GM18505 (cell line): ENCODE data around the gene DLX4.

ENCODE experiments used
- ATAC-seq: cut with Tn5 transposase; IDR thresholded peaks from one replicate; pipeline ENCODE4 v1.9.1; 2021; ENCODE audit not compliant: unreplicated experiment
- POLR2A ChIP-seq: IDR thresholded peaks from 4 replicates; pipeline ENCODE4 v1.6.1; 2011; ENCODE audit warnings: borderline replicate concordance; ENCODE audit not compliant: insufficient read depth, insufficient read length; ENCODE audit errors: extremely low read depth

DLX4 gene

DNA sequence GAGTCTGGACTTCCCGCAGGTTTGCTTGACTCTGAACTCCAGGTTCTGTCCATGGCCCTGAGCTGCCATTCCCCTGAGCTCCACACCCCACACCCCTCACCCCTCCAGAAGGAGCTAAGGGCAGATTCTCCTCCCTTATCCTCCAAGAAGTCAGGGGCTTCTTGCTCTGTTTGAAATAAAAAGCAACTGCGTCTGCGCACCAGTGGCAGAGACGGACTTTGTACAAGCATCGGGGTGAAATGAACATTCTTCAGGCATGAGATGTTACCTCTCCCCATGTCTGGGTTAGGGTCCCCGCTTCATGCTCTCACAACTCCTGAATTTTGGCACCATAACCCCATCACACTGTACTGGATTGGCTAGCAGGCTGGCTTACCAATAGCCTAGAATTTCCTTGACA lies 36.1 kb upstream of the DLX4 start:
- no peak for TF ChIP-seq POLR2A
- no peak for ATAC-seq

DNA sequence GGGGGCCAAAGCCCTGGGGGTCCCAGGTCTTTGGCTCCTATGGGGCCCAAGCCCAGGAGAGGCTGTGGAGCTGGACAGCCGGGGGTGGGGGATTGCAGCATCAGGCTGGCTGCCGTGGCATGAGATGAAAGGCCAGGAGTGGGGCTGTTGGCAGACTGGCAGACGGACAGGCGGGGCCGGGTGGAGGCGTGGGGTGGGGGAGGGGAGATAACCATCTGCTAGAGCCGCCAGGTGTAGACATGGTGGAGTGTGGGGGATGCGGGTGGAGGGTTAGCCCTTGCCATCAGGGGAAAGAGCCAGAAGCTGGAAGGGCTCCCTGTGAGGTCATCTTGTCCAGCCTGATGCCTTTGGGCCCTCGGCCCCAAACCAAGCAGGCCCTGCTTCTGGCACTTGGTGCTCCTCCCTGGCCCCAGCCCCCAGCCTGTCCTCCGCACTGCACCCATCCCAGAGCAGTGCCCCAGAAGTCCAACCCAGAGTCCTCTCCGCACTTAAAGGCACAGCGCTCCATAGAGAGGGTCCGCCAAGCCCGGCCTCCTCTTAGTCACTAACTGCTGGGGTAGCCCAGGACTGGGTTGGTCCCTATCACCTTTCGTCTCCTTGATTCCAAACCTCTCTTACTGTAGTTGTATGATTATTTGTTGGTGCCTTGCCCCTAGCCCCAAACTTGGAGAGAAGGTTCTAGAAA lies 33.3 kb upstream of the DLX4 start:
- ATAC-seq = no peak
- TF ChIP-seq POLR2A = no peak

DNA sequence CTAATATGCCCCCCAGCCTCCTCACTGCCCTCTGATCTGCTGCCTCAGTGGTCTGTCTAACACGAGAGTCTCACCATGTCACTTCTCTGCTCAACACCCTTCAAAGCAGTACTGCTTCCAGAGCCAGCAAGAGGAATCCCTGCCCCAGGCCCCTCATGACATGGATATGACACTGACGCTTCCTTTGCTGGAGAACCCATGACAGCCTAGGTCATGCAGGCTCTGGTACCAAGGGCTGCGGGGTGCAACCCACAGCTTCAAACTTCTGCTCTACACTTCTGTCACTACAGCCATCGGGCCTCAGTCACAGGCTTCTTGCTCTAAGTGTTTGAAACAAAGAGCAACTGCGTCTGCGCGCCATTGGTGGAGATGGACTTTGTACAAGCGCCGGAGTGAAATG lies 32.6 kb upstream of the DLX4 start:
- ATAC-seq = no peak
- TF ChIP-seq POLR2A = no peak

DNA sequence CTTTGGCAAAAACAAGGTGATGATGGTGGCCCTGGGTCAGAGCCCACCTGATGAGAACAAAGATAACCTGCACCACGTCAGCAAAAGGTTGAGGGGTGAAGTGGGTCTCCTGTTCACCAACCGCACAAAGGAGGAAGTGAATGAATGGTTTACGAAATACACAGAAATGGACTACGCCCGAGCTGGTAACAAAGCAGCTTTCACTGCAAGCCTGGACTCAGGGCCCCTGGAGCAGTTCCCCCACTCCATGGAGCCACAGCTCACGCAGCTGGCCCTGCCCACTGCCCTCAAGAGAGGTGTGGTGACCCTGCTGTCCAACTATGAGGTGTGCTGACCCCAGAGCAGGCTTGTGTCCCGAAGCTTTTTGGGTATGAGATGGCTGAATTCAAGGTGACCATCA lies 29.7 kb upstream of the DLX4 start:
- TF ChIP-seq POLR2A = no peak
- ATAC-seq = no peak

DNA sequence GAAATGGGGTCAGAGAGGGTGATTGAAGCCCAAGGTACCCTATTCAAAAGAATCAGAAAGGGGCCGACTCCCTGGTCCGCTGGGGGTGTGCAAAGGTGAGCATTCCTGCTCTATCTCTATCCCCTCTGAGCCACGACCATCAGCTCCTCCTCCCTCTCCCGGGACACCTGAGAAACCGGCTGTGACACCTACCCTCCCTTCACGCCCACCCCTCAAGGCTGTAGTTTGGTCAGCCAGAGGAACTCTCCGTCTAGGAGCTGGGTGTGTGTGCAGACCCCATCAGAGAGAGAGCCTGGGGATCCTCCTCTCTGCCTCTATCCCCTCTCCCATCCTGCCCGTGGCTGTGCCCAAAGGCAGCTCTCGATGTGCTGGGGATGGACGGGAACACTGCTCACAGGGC lies 27.6 kb upstream of the DLX4 start:
- ATAC-seq = no peak
- TF ChIP-seq POLR2A = no peak

DNA sequence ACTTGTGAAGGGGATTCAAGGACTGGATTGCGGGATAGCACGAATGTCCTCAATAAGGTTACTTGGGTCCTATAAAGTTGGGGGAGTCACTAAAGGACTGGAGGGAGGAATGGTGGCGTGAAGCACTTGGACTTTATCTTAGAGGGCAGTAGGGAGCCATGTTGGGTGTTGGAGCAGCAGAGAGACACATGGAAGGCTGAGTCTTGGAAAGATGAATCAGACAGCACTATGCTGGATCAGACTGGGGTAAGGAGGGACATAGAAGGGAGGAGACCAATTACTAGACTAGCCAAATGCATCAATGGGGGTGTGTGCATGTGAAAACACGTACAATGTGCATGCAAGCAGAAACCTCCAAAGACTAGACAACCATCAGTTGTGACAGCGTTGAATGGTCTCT lies 26.0 kb upstream of the DLX4 start:
- TF ChIP-seq POLR2A = no peak
- ATAC-seq = no peak

DNA sequence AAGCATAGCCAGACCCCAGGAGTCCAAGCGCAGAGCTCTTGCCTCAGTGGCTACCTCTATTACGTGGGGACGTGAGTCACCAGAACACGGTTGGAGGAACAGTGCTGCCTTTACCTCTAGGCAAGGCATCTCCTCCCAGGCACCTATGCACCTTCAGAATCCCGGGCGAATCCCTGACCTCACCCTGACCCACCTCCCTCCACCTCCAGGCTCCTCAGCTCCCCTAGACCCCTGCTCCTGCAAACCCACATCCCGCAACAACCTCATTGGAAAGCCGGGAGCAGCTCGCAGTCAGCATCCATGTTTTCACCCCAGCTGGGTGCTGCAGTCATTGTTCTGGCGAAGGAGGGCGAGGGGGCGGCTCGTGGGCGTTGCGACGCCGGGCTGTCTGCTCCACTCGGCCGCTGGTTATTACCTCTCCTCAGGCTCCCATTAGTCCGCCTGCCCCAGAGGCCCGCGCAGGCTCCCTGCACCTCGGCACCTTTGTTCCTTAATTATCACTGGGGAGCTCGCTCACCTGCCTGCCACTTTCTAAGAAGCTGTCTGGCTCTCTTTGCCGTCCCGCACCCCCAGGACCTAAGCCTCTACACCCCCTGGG lies 24.6 kb upstream of the DLX4 start:
- no peak for ATAC-seq
- no peak for TF ChIP-seq POLR2A

DNA sequence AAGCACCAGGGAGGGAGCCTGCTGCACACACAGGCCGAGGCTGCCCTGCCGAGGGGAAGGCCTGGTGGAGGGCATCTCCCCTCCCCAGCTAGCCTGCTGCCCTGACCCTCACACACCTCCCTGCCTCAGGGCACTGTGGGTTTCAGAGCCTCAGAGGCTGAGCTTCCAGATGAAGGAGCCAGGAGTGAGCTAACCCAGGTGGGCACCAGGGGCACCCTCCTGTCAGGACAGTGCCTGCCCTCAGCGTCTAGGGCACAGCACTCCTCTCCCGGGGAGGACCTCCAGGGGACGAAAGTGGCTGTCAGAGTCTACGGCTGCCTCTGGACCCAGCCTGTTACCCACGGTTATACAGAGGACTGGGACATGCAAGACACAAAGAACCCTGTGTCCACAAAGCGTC lies 22.8 kb upstream of the DLX4 start:
- no peak for ATAC-seq
- no peak for TF ChIP-seq POLR2A

DNA sequence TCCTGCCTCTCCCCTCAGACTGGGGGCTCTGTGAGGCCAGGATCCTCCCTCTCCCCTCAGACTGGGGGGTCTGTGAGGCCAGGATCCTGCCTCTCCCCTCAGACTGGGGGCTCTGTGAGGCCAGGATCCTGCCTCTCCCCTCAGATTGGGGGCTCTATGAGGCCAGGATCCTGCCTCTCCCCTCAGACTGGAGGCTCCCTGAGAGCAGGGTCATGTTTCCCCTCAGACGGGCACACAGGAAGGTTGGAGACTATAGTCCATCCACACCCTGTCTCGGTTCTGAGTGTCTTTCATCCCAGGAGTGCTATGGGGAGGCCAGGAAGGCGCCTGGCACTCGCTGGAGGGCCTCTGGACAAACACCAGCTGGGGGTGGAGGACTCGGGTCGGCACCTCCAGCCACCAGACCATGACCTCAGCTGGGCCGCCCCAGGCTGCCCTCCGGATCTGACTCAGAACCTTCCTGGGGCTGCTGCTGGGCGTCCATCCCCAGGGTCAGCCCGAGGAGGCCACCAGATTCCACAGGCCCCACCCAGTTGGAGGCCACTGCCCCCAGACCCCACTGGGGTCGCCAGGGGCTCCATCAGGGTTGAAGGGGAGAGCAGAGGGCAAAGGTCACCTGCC lies 21.9 kb upstream of the DLX4 start:
- no peak for TF ChIP-seq POLR2A
- no peak for ATAC-seq

DNA sequence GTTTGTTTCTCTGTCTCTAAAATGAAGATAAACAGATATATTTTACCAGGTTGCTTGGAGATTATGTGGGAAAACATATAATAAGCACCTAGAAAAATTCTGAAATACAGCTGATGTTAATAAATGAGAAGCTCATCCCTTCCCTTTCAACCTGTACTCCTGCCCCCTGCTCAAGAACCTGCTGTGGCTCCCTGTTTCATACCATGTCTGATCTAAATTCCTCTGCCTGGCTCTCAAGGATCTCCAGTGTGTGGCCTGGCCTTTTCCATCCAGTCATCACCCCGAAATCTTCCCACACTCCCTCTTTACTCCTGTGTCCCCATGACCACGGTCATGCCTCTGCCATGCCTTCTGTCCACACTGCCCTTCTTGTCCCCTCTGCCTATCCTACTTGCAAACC lies 19.4 kb upstream of the DLX4 start:
- ATAC-seq = no peak
- TF ChIP-seq POLR2A = no peak

DNA sequence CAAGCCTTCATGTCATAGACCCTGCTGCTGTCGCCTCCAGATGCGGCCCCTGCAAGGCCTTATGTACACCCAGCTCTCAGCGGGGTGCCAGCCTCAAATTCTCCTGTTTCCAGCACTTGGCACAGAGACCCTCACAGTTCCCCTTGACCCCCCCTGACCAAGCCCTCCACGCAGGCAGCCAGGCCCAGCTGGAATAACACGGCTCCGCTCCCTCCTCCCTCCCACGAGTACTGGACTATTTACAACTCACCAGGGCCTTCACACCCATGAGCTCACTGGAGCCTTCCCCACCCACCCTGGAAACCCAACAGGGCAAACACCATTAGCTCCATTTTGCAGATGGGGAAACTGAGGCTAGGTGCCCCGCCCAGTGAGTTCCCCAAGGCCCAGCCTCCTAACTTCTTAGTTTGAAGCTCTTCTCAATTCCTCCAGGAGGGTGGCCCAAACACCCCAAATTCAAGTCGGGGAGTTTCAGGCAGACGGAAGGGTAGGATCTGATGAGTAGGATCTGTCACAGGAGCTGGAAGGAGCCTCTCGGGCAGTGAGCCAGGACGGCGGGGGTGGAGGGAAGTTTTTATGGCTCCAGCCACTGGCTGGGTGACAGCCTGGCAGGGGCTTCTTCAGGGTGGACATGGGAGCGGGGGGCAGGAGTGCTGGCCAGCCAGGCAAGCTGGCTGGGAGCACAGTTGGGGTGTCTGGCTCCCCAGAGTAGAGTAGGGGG lies 17.5 kb upstream of the DLX4 start:
- ATAC-seq = no peak
- TF ChIP-seq POLR2A = no peak

DNA sequence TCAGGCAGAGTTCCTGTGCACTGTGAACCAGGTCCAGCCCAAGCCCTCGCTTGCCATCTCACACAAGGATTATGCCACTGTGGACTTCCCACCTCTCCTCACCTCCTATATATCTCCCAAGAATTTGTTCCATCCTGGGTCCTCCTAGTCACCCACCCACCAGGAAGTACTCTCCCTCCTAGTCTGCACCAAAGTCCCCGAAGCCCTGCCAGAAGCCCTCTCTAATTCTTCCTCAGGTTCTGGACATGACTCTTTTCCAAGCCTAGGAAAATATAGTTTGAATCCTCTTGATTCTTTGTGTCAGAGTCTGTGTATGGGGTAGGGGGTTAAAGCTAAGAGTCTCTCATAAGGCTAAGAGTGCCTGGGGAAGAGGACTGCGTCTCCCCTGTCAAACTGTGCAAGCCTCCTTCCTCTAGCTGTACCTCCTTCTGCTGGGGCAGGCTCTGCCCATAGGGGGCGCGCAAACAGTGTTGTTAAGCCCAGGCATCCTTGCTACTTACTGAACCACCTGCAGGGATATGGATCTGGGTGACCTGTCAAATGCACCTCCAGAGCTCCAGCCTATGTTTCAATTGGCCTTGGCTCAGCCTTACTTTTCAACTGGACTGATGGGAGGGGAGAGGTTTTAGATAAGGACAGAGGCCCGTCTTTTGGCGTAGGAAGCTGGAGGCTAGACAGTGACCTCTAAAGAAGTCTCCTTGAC lies 16.6 kb upstream of the DLX4 start:
- TF ChIP-seq POLR2A = no peak
- no peak for ATAC-seq

DNA sequence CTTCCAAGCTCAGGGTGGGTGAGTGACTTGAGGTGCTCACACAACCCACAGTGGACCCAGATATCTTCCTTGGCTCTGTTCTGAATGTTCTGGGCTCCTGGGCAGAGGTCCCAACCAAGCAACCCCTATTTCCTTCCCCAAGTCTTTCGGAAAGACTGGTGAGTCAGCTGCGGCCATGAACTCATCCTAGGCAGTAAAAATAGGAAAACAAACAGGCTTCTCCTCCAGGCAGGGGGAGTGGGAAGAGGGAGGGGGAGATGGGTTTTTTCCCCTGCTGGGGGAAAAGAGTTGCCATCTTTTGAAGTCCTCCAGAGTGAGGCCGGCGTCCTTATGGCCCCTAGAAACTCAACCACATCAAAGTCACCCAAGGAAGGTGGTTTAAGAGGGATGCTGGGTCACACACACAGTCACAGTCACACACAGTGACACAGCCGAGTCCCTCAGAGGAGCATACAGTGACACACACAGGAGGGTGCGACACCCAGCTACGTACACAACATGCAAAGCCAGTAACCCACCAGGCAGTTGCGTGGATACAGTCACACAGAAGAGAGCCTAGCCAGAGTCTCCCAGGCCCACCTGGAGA lies 16.0 kb upstream of the DLX4 start:
- TF ChIP-seq POLR2A = no peak
- ATAC-seq = no peak

DNA sequence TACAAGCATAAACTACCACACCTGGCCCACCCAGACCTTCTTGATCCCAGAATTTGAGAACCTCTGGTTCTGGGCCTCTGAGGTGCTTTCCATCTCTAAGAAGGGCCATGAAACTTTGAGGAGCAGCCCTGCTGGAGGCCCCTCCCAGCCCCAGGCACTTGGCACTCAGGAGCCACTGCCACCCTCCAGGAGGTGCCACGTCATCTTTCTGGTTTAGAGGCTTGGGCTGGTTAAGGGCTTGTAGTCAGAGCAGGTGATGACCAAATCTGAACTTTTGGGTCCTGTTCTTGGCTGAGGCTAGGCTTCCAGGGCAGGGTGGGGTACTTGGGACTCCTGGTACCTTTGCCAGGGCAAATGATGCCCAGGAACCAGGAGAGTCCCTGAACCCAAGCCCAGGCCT lies 13.8 kb upstream of the DLX4 start:
- ATAC-seq = no peak

DNA sequence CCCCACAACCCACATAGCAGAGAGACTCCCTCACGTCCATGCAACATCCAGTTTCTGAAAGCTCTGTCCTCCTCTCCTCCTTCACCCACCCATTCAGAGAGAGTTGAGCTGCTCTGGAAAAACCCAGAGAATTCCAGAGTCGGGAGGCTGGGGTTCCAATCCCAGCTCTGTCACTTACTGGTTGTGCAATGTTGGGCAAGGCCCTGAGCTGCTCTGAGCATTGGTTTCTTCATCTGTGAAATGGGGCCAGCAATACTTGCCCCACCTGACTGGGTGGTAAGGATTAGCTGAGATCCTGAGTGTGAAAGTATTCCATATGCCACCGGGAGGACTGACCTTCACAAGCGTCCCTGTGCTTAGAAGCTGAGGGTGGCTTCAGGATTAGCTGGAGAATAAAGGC lies 12.2 kb upstream of the DLX4 start:
- no peak for TF ChIP-seq POLR2A
- ATAC-seq = no peak

More for the DNA sequence above, 13.8 kb upstream of the DLX4 start:
- TF ChIP-seq POLR2A = no peak
